Lung (tissue), 12 donors: Measurements from ENCODE around the gene FXYD2. TPM values are rescaled to one million over a fixed set of nuclear protein-coding genes. Genes with fewer than 3 reads are reported as not detected.

Source experiments
- ATAC-seq: fragments of 200-7000 bp; cut with Tn5 transposase; one replicate; pipeline ENCODE4 v1.9.1; 2020; ENCODE audit warnings: moderate number of reproducible peaks; ENCODE audit not compliant: insufficient read depth, low FRiP score
- DNase-seq, 3 donors: peaks; one replicate each; pipeline ENCODE4 v3.0.0-alpha.2; 2013 to 2017
- H3K27ac ChIP-seq, 2 donors: one replicate each; pipeline ENCODE4 v1.5.1; 2013; ENCODE audit warnings: mild to moderate bottlenecking in 2 of 2, moderate library complexity in 2 of 2, control low read depth in 1 of 2, inconsistent platforms in 1 of 2, low read depth in 1 of 2, low read length in 1 of 2
- H3K27me3 ChIP-seq, 3 donors: one replicate each; pipeline ENCODE4 v1.5.1; 2013; ENCODE audit warnings: low read length in 2 of 3; ENCODE audit not compliant: control insufficient read depth in 3 of 3, insufficient read depth in 3 of 3
- H3K36me3 ChIP-seq, 4 donors: one replicate each; pipeline ENCODE4 v1.5.1; 2013; ENCODE audit warnings: low read length in 4 of 4, mild to moderate bottlenecking in 1 of 4, moderate library complexity in 1 of 4; ENCODE audit not compliant: control insufficient read depth in 4 of 4, insufficient read depth in 4 of 4
- H3K4me1 ChIP-seq, 5 donors: one replicate each; pipeline ENCODE4 v1.5.1; 2013; ENCODE audit warnings: low read length in 5 of 5, mild to moderate bottlenecking in 2 of 5, moderate library complexity in 1 of 5; ENCODE audit not compliant: control insufficient read depth in 5 of 5, insufficient read depth in 5 of 5
- H3K4me3 ChIP-seq: one replicate; pipeline ENCODE4 v1.5.1; 2013; ENCODE audit warnings: mild to moderate bottlenecking, control low read depth, moderate library complexity
- H3K9ac ChIP-seq, 2 donors: one replicate each; pipeline ENCODE4 v1.5.1; 2013; ENCODE audit warnings: low read length in 2 of 2, control low read depth in 1 of 2; ENCODE audit not compliant: insufficient read depth in 1 of 2
- H3K9me3 ChIP-seq, 4 donors: one replicate each; pipeline ENCODE4 v1.5.1; 2013; ENCODE audit warnings: low read length in 3 of 4, mild to moderate bottlenecking in 1 of 4, moderate library complexity in 1 of 4; ENCODE audit not compliant: control insufficient read depth in 4 of 4, insufficient read depth in 3 of 4
- CTCF ChIP-seq: IDR thresholded peaks from 2 replicates; pipeline ENCODE4 v1.5.1; 2012; ENCODE audit warnings: mild to moderate bottlenecking; ENCODE audit errors: control extremely low read depth, extremely low read depth
- WGBS, 2 donors: extraction: QIAGEN DNeasy Blood & Tissue Kit; methylation state at CpG; one replicate each; pipeline ENCODE4 v1.1.7; 2013; 5-methylcytosine and 5-hydroxymethylcytosine counted together
- polyA plus RNA-seq, 2 donors: library from polyadenylated mRNA; stranded (reverse); fragments of 200-250 nt; gene quantifications; one replicate each; pipeline ENCODE4 v1.2.1, GENCODE V29; 2013
- total RNA-seq, 2 donors: library from RNA; depleted of rRNA in 1 of 2; stranded (reverse); fragments of >200 nt in 1 of 2; gene quantifications; one replicate each; pipeline ENCODE4 v1.2.1, GENCODE V29; 2014 to 2021
- donor health status: control.
- donor health status: control.
- donor health status: Bipolar disorder and iron deficiency.
- donor health status: healthy.
- donor health status: DM: yes; HTN: yes; CAD: no.

The FXYD2 gene
- total and polyA plus RNA-seq, 4 donors, result 1.6 to 6.9 (median 3.7) TPM

GRCh38 chr11:117825538-117826189, 1.1 kb upstream of the FXYD2 start:
- peak overlapping the region in 1 of 2 donors; percentile 32 for H3K9ac ChIP-seq
- H3K4me1 ChIP-seq, result peaks cover 0 to 62% (median 39%) of the 10 kb centered on the region in 5 donors
- H3K36me3 ChIP-seq, result no peaks in the 10 kb centered on the region
- WGBS, 2 donors, result 86 to 91% methylated on average over 8 of the region's 8 CpGs
- H3K9me3 ChIP-seq, result no peaks in the 10 kb centered on the region
- no peaks in the 10 kb centered on the region for H3K27me3 ChIP-seq
- ATAC-seq (no peak), DNase-seq (peak in 1 of 3 donors; percentile 12)
- no peak for TF ChIP-seq CTCF
- H3K27ac ChIP-seq, result no peak overlapping the region
- H3K4me3 ChIP-seq, result no peak overlapping the region

GRCh38 chr11:117823946-117824420, 561 bp downstream of the FXYD2 start:
- no peaks in the 10 kb centered on the region for H3K27me3 ChIP-seq
- 15 to 27% methylated on average over 13 of the region's 13 CpGs for WGBS, 2 donors
- no peak overlapping the region for H3K4me3 ChIP-seq
- no peak for TF ChIP-seq CTCF
- H3K4me1 ChIP-seq, result peaks cover 0 to 62% (median 39%) of the 10 kb centered on the region in 5 donors
- peak overlapping the region; percentile 38 to 88 for H3K27ac ChIP-seq
- H3K9me3 ChIP-seq, result no peaks in the 10 kb centered on the region
- DNase-seq (peak; percentile 85 to 95 (median 88)), ATAC-seq (peak; percentile 32)
- no peaks in the 10 kb centered on the region for H3K36me3 ChIP-seq
- peak overlapping the region in 1 of 2 donors; percentile 24 for H3K9ac ChIP-seq

- DNase-seq (peak in 1 of 3 donors; percentile 29), ATAC-seq (no peak)
- H3K36me3 ChIP-seq, result no peaks in the 10 kb centered on the region
- TF ChIP-seq CTCF, result no peak
- H3K9me3 ChIP-seq, result no peaks in the 10 kb centered on the region
- WGBS, 2 donors, result 21 to 36% methylated on average over 18 of the region's 18 CpGs
- H3K4me3 ChIP-seq, result no peak overlapping the region
- H3K4me1 ChIP-seq, result peaks cover 0 to 56% (median 39%) of the 10 kb centered on the region in 5 donors
- peak overlapping the region in 1 of 2 donors; percentile 38 for H3K9ac ChIP-seq
- peak overlapping the region; percentile 10 to 88 for H3K27ac ChIP-seq
- no peaks in the 10 kb centered on the region for H3K27me3 ChIP-seq
These were observed 1.1 kb downstream of the FXYD2 start for GRCh38 chr11:117823294-117823945.
